Measurements from ENCODE around the gene TRMT2A. TPM values are rescaled to one million over a fixed set of nuclear protein-coding genes. Genes with fewer than 3 reads are reported as not detected.

TRMT2A gene
- total RNA-seq, 2 experiments from 2014 or later: 97.5 to 118 TPM

GRCh38 chr22:20124083-20124787 is 7.2 kb upstream of the TRMT2A start:
- intact Hi-C loops (cut with micrococcal nuclease; ENCODE audit: unreplicated experiment): no loop called here
- DNase-seq (ENCODE audit: low spot score): no peak
- Histone ChIP-seq H3K4me3 (ENCODE audit: low read depth, low read length, poor library complexity, severe bottlenecking) (no peak overlapping the region), H3K4me1 (ENCODE audit: insufficient read depth, low read length, poor library complexity, severe bottlenecking) (peaks cover 19% of the 10 kb centered on the region), H3K4me2 (ENCODE audit: low read length) (no peak overlapping the region), H4K20me1 (ENCODE audit: insufficient read depth, low read length) (peaks cover 23% of the 10 kb centered on the region), H3K36me3 (ENCODE audit: insufficient read depth, low read length) (peaks cover 95% of the 10 kb centered on the region), H3K9me2 (ENCODE audit: insufficient read depth, low read length) (no peaks in the 10 kb centered on the region), H2AFZ (ENCODE audit: low read length) (no peak overlapping the region), H3K9me3 (ENCODE audit: low read length) (no peaks in the 10 kb centered on the region), H3K27ac (ENCODE audit: low read depth, low read length, poor library complexity, severe bottlenecking) (no peak overlapping the region), H3K79me2 (ENCODE audit: insufficient read depth, low read depth, low read length) (peaks cover 37% of the 10 kb centered on the region)
- BruUV-seq (replicated peaks): no TSS peak
- no peak for TF ChIP-seq EZH2phosphoT487 (IDR thresholded peaks at IDR 0.05; ENCODE audit: borderline replicate concordance, low read depth, low read length)
- TF ChIP-seq CTCF (conservative IDR thresholded peaks at IDR 0.05; ENCODE audit: low read length): no peak
- ChIA-PET CTCF (ENCODE audit: unreplicated experiment) (no interaction called here), POLR2A (no interaction called here)

GRCh38 chr22:20123366-20124082 is 6.5 kb upstream of the TRMT2A start:
- Histone ChIP-seq H4K20me1 (ENCODE audit: insufficient read depth, low read length) (peaks cover 23% of the 10 kb centered on the region), H3K4me1 (ENCODE audit: insufficient read depth, low read length, poor library complexity, severe bottlenecking) (peaks cover 18% of the 10 kb centered on the region), H3K4me3 (ENCODE audit: low read depth, low read length, poor library complexity, severe bottlenecking) (no peak overlapping the region), H3K27ac (ENCODE audit: low read depth, low read length, poor library complexity, severe bottlenecking) (no peak overlapping the region), H2AFZ (ENCODE audit: low read length) (no peak overlapping the region), H3K36me3 (ENCODE audit: insufficient read depth, low read length) (peaks cover 98% of the 10 kb centered on the region), H3K4me2 (ENCODE audit: low read length) (no peak overlapping the region), H3K9me2 (ENCODE audit: insufficient read depth, low read length) (no peaks in the 10 kb centered on the region), H3K79me2 (ENCODE audit: insufficient read depth, low read depth, low read length) (peaks cover 44% of the 10 kb centered on the region), H3K9me3 (ENCODE audit: low read length) (no peaks in the 10 kb centered on the region)
- no peak for TF ChIP-seq EZH2phosphoT487 (IDR thresholded peaks at IDR 0.05; ENCODE audit: borderline replicate concordance, low read depth, low read length)
- BruUV-seq (replicated peaks): no TSS peak
- CTCF ChIA-PET (ENCODE audit: unreplicated experiment): no interaction called here
- intact Hi-C loops (cut with micrococcal nuclease; ENCODE audit: unreplicated experiment): no loop called here
- DNase-seq (ENCODE audit: low spot score): no peak
- POLR2A ChIA-PET: no interaction called here

GRCh38 chr22:20121856-20122415 is 4.9 kb upstream of the TRMT2A start:
- no peak for DNase-seq (ENCODE audit: low spot score)
- Histone ChIP-seq H3K9me3 (ENCODE audit: low read length) (no peaks in the 10 kb centered on the region), H3K27ac (ENCODE audit: low read depth, low read length, poor library complexity, severe bottlenecking) (no peak overlapping the region), H3K4me2 (ENCODE audit: low read length) (no peak overlapping the region), H3K79me2 (ENCODE audit: insufficient read depth, low read depth, low read length) (peaks cover 54% of the 10 kb centered on the region), H4K20me1 (ENCODE audit: insufficient read depth, low read length) (peaks cover 19% of the 10 kb centered on the region; the same call in 1 of the 2 replicates), H3K36me3 (ENCODE audit: insufficient read depth, low read length) (peaks cover 92% of the 10 kb centered on the region), H3K4me3 (ENCODE audit: low read depth, low read length, poor library complexity, severe bottlenecking) (no peak overlapping the region), H3K4me1 (ENCODE audit: insufficient read depth, low read length, poor library complexity, severe bottlenecking) (peaks cover 17% of the 10 kb centered on the region), H2AFZ (ENCODE audit: low read length) (no peak overlapping the region), H3K9me2 (ENCODE audit: insufficient read depth, low read length) (no peaks in the 10 kb centered on the region)
- intact Hi-C loops (cut with micrococcal nuclease; ENCODE audit: unreplicated experiment): no loop called here
- POLR2A ChIA-PET: no interaction called here
- BruUV-seq (replicated peaks): no TSS peak
- TF ChIP-seq EZH2phosphoT487 (IDR thresholded peaks at IDR 0.05; ENCODE audit: borderline replicate concordance, low read depth, low read length): no peak
- no peak for TF ChIP-seq CTCF (conservative IDR thresholded peaks at IDR 0.05; ENCODE audit: low read length)
- CTCF ChIA-PET (ENCODE audit: unreplicated experiment): no interaction called here

All from OCI-LY7 (cell line).